Common myeloid progenitor, CD34-positive (primary cell): ENCODE data around the gene SHISAL1.
"Not testable (repeated sequence)": the region's sequence is repeated elsewhere in the genome, so short reads cannot be mapped to it uniquely, and the experiment has no call there.

Experiments
- CTCF ChIA-PET: fragments of 350-600 bp; sonication (Branson Sonifier 250); formaldehyde crosslinking; loops from one replicate; lab custom pipeline; 2021; ENCODE audit warnings: antibody characterized with exemption; lab: Charles Lee
- POLR2A ChIA-PET: fragments of 350-600 bp; sonication (Branson Sonifier 250); formaldehyde crosslinking; loops from one replicate; lab custom pipeline; 2021; ENCODE audit warnings: antibody characterized with exemption; lab: Charles Lee
- DNase-seq, 3 donors: peaks; one replicate each; pipeline versions ENCODE4 v3.0.0 to v3.0.0-alpha.2; 2013
- H3K27ac ChIP-seq, 2 experiments: 1 replicate in 1 of 2; 2 replicates in 1 of 2; pipeline ENCODE4 v1.7.0; 2013; ENCODE audit warnings: inconsistent platforms in 2 of 2, low read length in 2 of 2, mild to moderate bottlenecking in 2 of 2, low read depth in 1 of 2, moderate library complexity in 1 of 2; ENCODE audit not compliant: severe bottlenecking in 2 of 2, insufficient read depth in 1 of 2, poor library complexity in 1 of 2
- H3K27me3 ChIP-seq, 5 experiments: replicated peaks in 2 of 5; 1 replicate in 3 of 5; 2 replicates in 2 of 5; pipeline versions ENCODE4 v1.6.1 to v1.7.0; 2013; ENCODE audit warnings: low read length in 4 of 5, mild to moderate bottlenecking in 2 of 5, moderate library complexity in 2 of 5, inconsistent platforms in 1 of 5; ENCODE audit not compliant: insufficient read depth in 5 of 5, control insufficient read depth in 4 of 5
- H3K36me3 ChIP-seq, 4 experiments: 1 replicate in 2 of 4; 2 replicates in 2 of 4; pipeline versions ENCODE4 v1.6.1 to v1.7.0; 2013; ENCODE audit warnings: low read length in 3 of 4, control low read depth in 1 of 4, mild to moderate bottlenecking in 1 of 4; ENCODE audit not compliant: control insufficient read depth in 4 of 4, insufficient read depth in 4 of 4
- H3K4me1 ChIP-seq, 4 experiments: 1 replicate in 3 of 4; 2 replicates in 1 of 4; pipeline versions ENCODE4 v1.6.1 to v1.7.1; 2013; ENCODE audit warnings: low read length in 3 of 4, mild to moderate bottlenecking in 3 of 4, control low read depth in 1 of 4, inconsistent platforms in 1 of 4, moderate library complexity in 1 of 4; ENCODE audit not compliant: control insufficient read depth in 4 of 4, insufficient read depth in 4 of 4; ENCODE audit errors: control extremely low read depth in 1 of 4
- H3K4me3 ChIP-seq, 7 experiments: 1 replicate in 4 of 7; 2 replicates in 3 of 7; pipeline versions ENCODE4 v1.5.1 to v1.7.0; 2013; ENCODE audit warnings: mild to moderate bottlenecking in 7 of 7, low read length in 6 of 7, moderate library complexity in 6 of 7, inconsistent platforms in 2 of 7, low read depth in 2 of 7, control low read depth in 1 of 7; ENCODE audit not compliant: insufficient read depth in 4 of 7, control insufficient read depth in 1 of 7; ENCODE audit errors: extremely low read depth in 1 of 7
- H3K9me3 ChIP-seq, 5 experiments: 1 replicate in 4 of 5; 2 replicates in 1 of 5; pipeline versions ENCODE4 v1.6.1 to v1.7.1; 2013; ENCODE audit warnings: low read length in 4 of 5, mild to moderate bottlenecking in 2 of 5, inconsistent platforms in 1 of 5, low read depth in 1 of 5, moderate library complexity in 1 of 5; ENCODE audit not compliant: control insufficient read depth in 4 of 5, insufficient read depth in 2 of 5; ENCODE audit errors: control extremely low read depth in 1 of 5
- WGBS: methylation state at CpG from one replicate; pipeline ENCODE4 v1.1.5; 2013; ENCODE audit not compliant: insufficient coverage; 5-methylcytosine and 5-hydroxymethylcytosine counted together

The SHISAL1 gene

GRCh38 chr22:44326491-44326885 is 13.7 kb upstream of the SHISAL1 start:
- H3K4me3 ChIP-seq: peak overlapping the region in 6 of 7 experiments; percentile 58 to 87 (median 73)
- ChIA-PET CTCF (no interaction called here), POLR2A (interaction anchor here (1.0 kb wide), 1 partner anchor 10 kb away, joined by 3 read pairs; no protein-coding TSS in a partner anchor)

GRCh38 chr22:44325718-44326490 is 13.2 kb upstream of the SHISAL1 start:
- Histone ChIP-seq H3K9me3 (no peaks in the 10 kb centered on the region), H3K27me3 (peaks cover 0 to 41% (median 26%) of the 10 kb centered on the region in 5 experiments), H3K27ac (no peak overlapping the region), H3K4me3 (peak overlapping the region; percentile 26 to 87 (median 70)), H3K4me1 (peaks cover 0 to 15% (median 12%) of the 10 kb centered on the region in 4 experiments), H3K36me3 (no peaks in the 10 kb centered on the region)
- peak in 2 of 3 donors; percentile 31 to 41 for DNase-seq
- POLR2A ChIA-PET: interaction anchor here (1.0 kb wide), 1 partner anchor 9 kb away, joined by 3 read pairs; no protein-coding TSS in a partner anchor
- WGBS: 8% methylated on average over 21 of the region's 25 CpGs
- CTCF ChIA-PET: interaction anchor here (1.4 kb wide), 1 partner anchor 15 kb away, joined by 3 read pairs; no protein-coding TSS in a partner anchor

More at GRCh38 chr22:44326491-44326885, 13.7 kb upstream of the SHISAL1 start:
- H3K4me1 ChIP-seq: peaks cover 0 to 18% (median 13%) of the 10 kb centered on the region in 4 experiments
- DNase-seq: no peak
- H3K27ac ChIP-seq: no peak overlapping the region
- H3K27me3 ChIP-seq: peaks cover 0 to 47% (median 27%) of the 10 kb centered on the region in 5 experiments
- 91% methylated on average over 6 of the region's 7 CpGs for WGBS
- H3K36me3 ChIP-seq: no peaks in the 10 kb centered on the region
- no peaks in the 10 kb centered on the region for H3K9me3 ChIP-seq

- H3K27ac ChIP-seq, CTCF ChIA-PET, H3K9me3 ChIP-seq, POLR2A ChIA-PET, DNase-seq, H3K4me3 ChIP-seq, H3K36me3 ChIP-seq: not testable (repeated sequence)
- H3K27me3 ChIP-seq: peaks cover 0 to 15% (median 12%) of the 10 kb centered on the region in 5 experiments
- WGBS: no CpG with 5 or more reads among the region's 1 CpG
- H3K4me1 ChIP-seq: peaks cover 0 to 11% (median 10%) of the 10 kb centered on the region in 4 experiments
Observed at GRCh38 chr22:44323140-44323790, 10.5 kb upstream of the SHISAL1 start.

- DNase-seq: no peak
- Histone ChIP-seq H3K27me3 (peaks cover 0 to 8% (median 0%) of the 10 kb centered on the region in 5 experiments), H3K9me3 (no peaks in the 10 kb centered on the region), H3K4me1 (peaks cover 0 to 4% (median under 1%) of the 10 kb centered on the region in 4 experiments), H3K36me3 (no peaks in the 10 kb centered on the region), H3K27ac (no peak overlapping the region), H3K4me3 (no peak overlapping the region)
- POLR2A ChIA-PET: no interaction called here
- CTCF ChIA-PET: no interaction called here
- 80% methylated on average over 2 of the region's 9 CpGs for WGBS
Observed at GRCh38 chr22:44319685-44320084, 6.9 kb upstream of the SHISAL1 start.

GRCh38 chr22:44318751-44319150 is 6.0 kb upstream of the SHISAL1 start:
- Histone ChIP-seq H3K4me1 (peaks cover 0 to 10% (median 7%) of the 10 kb centered on the region in 4 experiments), H3K4me3 (no peak overlapping the region), H3K27me3 (peaks cover 0 to 8% (median 0%) of the 10 kb centered on the region in 5 experiments), H3K9me3 (no peaks in the 10 kb centered on the region), H3K36me3 (no peaks in the 10 kb centered on the region), H3K27ac (no peak overlapping the region)
- CTCF ChIA-PET: no interaction called here
- 94% methylated on average over 7 of the region's 9 CpGs for WGBS
- POLR2A ChIA-PET: no interaction called here
- DNase-seq: no peak

- H3K4me3 ChIP-seq: no peak overlapping the region
- H3K27ac ChIP-seq: no peak overlapping the region
- ChIA-PET CTCF (no interaction called here), POLR2A (no interaction called here)
- peaks cover 0 to 10% (median 7%) of the 10 kb centered on the region in 4 experiments for H3K4me1 ChIP-seq
- peaks cover 0 to 8% (median 0%) of the 10 kb centered on the region in 5 experiments for H3K27me3 ChIP-seq
- H3K9me3 ChIP-seq: no peaks in the 10 kb centered on the region
- DNase-seq: no peak
- WGBS: 98% methylated on average over 16 of the region's 17 CpGs
- no peaks in the 10 kb centered on the region for H3K36me3 ChIP-seq
Observed at GRCh38 chr22:44317886-44318637, 5.3 kb upstream of the SHISAL1 start.
